HCT116 (cell line): Measurements from ENCODE around the gene TMEM132D. TPM values are rescaled to one million over a fixed set of nuclear protein-coding genes. Genes with fewer than 3 reads are reported as not detected.

ENCODE experiments used
- ATAC-seq: fragments of 200-7000 bp; cut with Tn5 transposase; 2 replicates; pipeline ENCODE4 v1.9.1; 2020; ENCODE audit warnings: mild to moderate bottlenecking, moderate library complexity
- BruUV-seq: library from RNA; stranded (reverse); fragments of 400-500 nt; replicated peaks from 2 replicates; lab custom pipeline; 2021; lab: Mats Ljungman, UMichigan
- CTCF ChIA-PET: fragments of 300-600 bp; sonication (Branson Sonifier 250); formaldehyde crosslinking; loops from one replicate; lab custom pipeline; 2021; ENCODE audit warnings: antibody characterized with exemption; lab: Charles Lee
- POLR2A ChIA-PET: fragments of 300-600, 350-600 bp; sonication (Branson Sonifier 250); formaldehyde crosslinking; loops from one replicate; lab custom pipeline; 2021; ENCODE audit warnings: antibody characterized with exemption; lab: Charles Lee
- RAD21 ChIA-PET, 2 experiments: fragments of 300-600 bp; sonication (Branson Sonifier 250); formaldehyde crosslinking; loops; one replicate each; lab custom pipeline; 2023; ENCODE audit warnings: low total read pairs in 2 of 2; ENCODE audit not compliant: uncharacterized antibody in 2 of 2, unreplicated experiment in 2 of 2, low non-redundant PET in 1 of 2; lab: Charles Lee
- DNase-seq: peaks from one replicate; pipeline ENCODE4 v3.0.0-alpha.2; 2010; ENCODE audit warnings: low read depth, low spot score
- H2AFZ ChIP-seq: fragments of 200-600 bp; shearing (Covaris generic), sonication (generic); 2 replicates; pipeline ENCODE4 v1.6.1; 2017; ENCODE audit warnings: low read depth, mixed run types, mixed read lengths, antibody characterized with exemption, low read length; ENCODE audit not compliant: poor library complexity, severe bottlenecking
- H3K27ac ChIP-seq: 2 replicates; pipeline ENCODE4 v1.5.1; 2012; ENCODE audit warnings: low read depth, low read length
- H3K27me3 ChIP-seq: fragments of 200-600 bp; sonication (generic); 2 replicates; pipeline ENCODE4 v1.6.1; 2016; ENCODE audit warnings: mixed run types, low read length, mixed read lengths; ENCODE audit not compliant: insufficient read depth
- H3K36me3 ChIP-seq, 2 experiments: fragments of 200-500 bp in 1 of 2; fragments of 200-600 bp in 1 of 2; sonication (Bioruptor generic) in 1 of 2; sonication (generic) in 1 of 2; 2 replicates each; pipeline versions ENCODE4 v1.5.1 to v1.6.1; 2014 to 2016; ENCODE audit warnings: low read length in 2 of 2, inconsistent platforms in 1 of 2, mixed read lengths in 1 of 2, mixed run types in 1 of 2; ENCODE audit not compliant: insufficient read depth in 2 of 2, control insufficient read depth in 1 of 2
- H3K4me1 ChIP-seq, 2 experiments: fragments of 200-600 bp in 1 of 2; sonication (generic) in 1 of 2; 2 replicates each; pipeline versions ENCODE4 v1.5.1 to v1.6.1; 2012 to 2017; ENCODE audit warnings: low read length in 2 of 2, inconsistent platforms in 1 of 2, mild to moderate bottlenecking in 1 of 2, mixed read lengths in 1 of 2, mixed run types in 1 of 2, moderate library complexity in 1 of 2; ENCODE audit not compliant: insufficient read depth in 2 of 2, control insufficient read depth in 1 of 2
- H3K4me2 ChIP-seq: fragments of 200-600 bp; sonication (generic); 2 replicates; pipeline ENCODE4 v1.6.1; 2017; ENCODE audit warnings: mixed run types, low read length, mixed read lengths
- H3K4me3 ChIP-seq, 2 experiments: fragments of 200-600 bp in 1 of 2; sonication (generic) in 1 of 2; replicated peaks in 1 of 2; 2 replicates each; pipeline ENCODE4 v1.5.1; 2011 to 2016; ENCODE audit warnings: low read length in 2 of 2, control low read depth in 1 of 2, low read depth in 1 of 2, mild to moderate bottlenecking in 1 of 2, mixed read lengths in 1 of 2, mixed run types in 1 of 2
- H3K79me2 ChIP-seq: fragments of 200-600 bp; sonication (generic); 2 replicates; pipeline ENCODE4 v1.6.1; 2017; ENCODE audit warnings: mild to moderate bottlenecking, mixed run types, low read length, moderate library complexity, mixed read lengths; ENCODE audit not compliant: insufficient read depth
- H3K9ac ChIP-seq: fragments of 200-600 bp; sonication (generic); 2 replicates; pipeline ENCODE4 v1.6.1; 2016; ENCODE audit warnings: low read length, mixed read lengths
- H3K9me2 ChIP-seq: fragments of 200-600 bp; sonication (generic), shearing (Covaris generic); 2 replicates; pipeline ENCODE4 v1.6.1; 2017; ENCODE audit warnings: mixed run types, mild to moderate bottlenecking, moderate library complexity; ENCODE audit not compliant: insufficient read depth
- H3K9me3 ChIP-seq, 2 experiments: fragments of 200-500 bp in 1 of 2; fragments of 200-600 bp in 1 of 2; sonication (Bioruptor generic) in 1 of 2; sonication (generic) in 1 of 2; 2 replicates each; pipeline ENCODE4 v1.6.1; 2014 to 2017; ENCODE audit warnings: low read length in 2 of 2, mixed read lengths in 2 of 2, inconsistent platforms in 1 of 2, low read depth in 1 of 2, mild to moderate bottlenecking in 1 of 2, mixed run types in 1 of 2, moderate library complexity in 1 of 2; ENCODE audit not compliant: control insufficient read depth in 1 of 2, insufficient read depth in 1 of 2
- H4K20me1 ChIP-seq: fragments of 200-600 bp; sonication (generic), shearing (Covaris generic); 2 replicates; pipeline ENCODE4 v1.6.1; 2017; ENCODE audit warnings: mixed run types, mild to moderate bottlenecking, moderate library complexity; ENCODE audit not compliant: insufficient read depth
- ELF1 ChIP-seq: IDR thresholded peaks from 2 replicates; pipeline ENCODE4 v1.6.1; 2012; ENCODE audit warnings: low read depth, borderline replicate concordance
- EZH2phosphoT487 ChIP-seq: fragments of 200-600 bp; IDR thresholded peaks from 2 replicates; pipeline ENCODE4 v1.6.1; 2018; ENCODE audit warnings: antibody characterized with exemption, borderline replicate concordance
- FOSL1 ChIP-seq: IDR thresholded peaks from 2 replicates; pipeline ENCODE4 v1.6.1; 2012; ENCODE audit warnings: low read depth
- JUND ChIP-seq: IDR thresholded peaks from 2 replicates; pipeline ENCODE4 v1.6.1; 2012
- POLR2A ChIP-seq: IDR thresholded peaks from 2 replicates; pipeline ENCODE4 v1.7.0; 2011; ENCODE audit warnings: borderline replicate concordance; ENCODE audit not compliant: insufficient read depth, insufficient read length; ENCODE audit errors: extremely low read depth
- POLR2AphosphoS5 ChIP-seq: IDR thresholded peaks from 2 replicates; pipeline ENCODE4 v1.6.1; 2011; ENCODE audit warnings: mild to moderate bottlenecking, low read depth, low read length, moderate library complexity
- RAD21 ChIP-seq: IDR thresholded peaks from 2 replicates; pipeline ENCODE4 v1.6.1; 2012; ENCODE audit warnings: low read depth, mild to moderate bottlenecking
- SRF ChIP-seq: IDR thresholded peaks from 2 replicates; pipeline ENCODE4 v1.6.1; 2012; ENCODE audit warnings: low read depth
- TCF7L2 ChIP-seq: IDR thresholded peaks from 2 replicates; pipeline ENCODE4 v1.7.0; 2011; ENCODE audit warnings: borderline replicate concordance, inconsistent platforms; ENCODE audit not compliant: insufficient read depth, insufficient read length; ENCODE audit errors: extremely low read depth
- intact Hi-C: fragments of 100-400 bp; cut with micrococcal nuclease; formaldehyde crosslinking; loops from 2 replicates; pipeline ENCODE4 v1.10.0; 2022
- total RNA-seq: library from RNA; stranded (reverse); gene quantifications from one replicate; pipeline ENCODE4 v1.2.1, GENCODE V29; 2021; ENCODE audit not compliant: unreplicated experiment
- TF ChIP-seq, protein P1 (sequence below): IDR thresholded peaks from 2 replicates; pipeline ENCODE4 v1.6.1; 2012
- TF ChIP-seq, protein P2 (sequence below): IDR thresholded peaks from 2 replicates; pipeline ENCODE4 v1.6.1; 2012
- TF ChIP-seq, protein P3 (sequence below): IDR thresholded peaks from 2 replicates; pipeline ENCODE4 v1.6.1; 2011; ENCODE audit warnings: mild to moderate bottlenecking, low read length, moderate library complexity; ENCODE audit not compliant: insufficient replicate concordance; ENCODE audit errors: extremely low read depth
- TF ChIP-seq, protein P4 (sequence below), 3 experiments: fragments of 200-600 bp in 1 of 3; sonication (generic) in 1 of 3; IDR thresholded peaks in 2 of 3; conservative IDR thresholded peaks in 1 of 3; 2 replicates each; pipeline ENCODE4 v1.5.1; 2012 to 2017; ENCODE audit warnings: low read depth in 2 of 3, low read length in 2 of 3, antibody characterized with exemption in 1 of 3, borderline replicate concordance in 1 of 3, control low read depth in 1 of 3, mild to moderate bottlenecking in 1 of 3, mixed read lengths in 1 of 3, mixed run types in 1 of 3, moderate library complexity in 1 of 3; ENCODE audit not compliant: insufficient read depth in 1 of 3

Gene TMEM132D
- total RNA-seq, 1 experiment from 2014 or later, result not detected

DNA sequence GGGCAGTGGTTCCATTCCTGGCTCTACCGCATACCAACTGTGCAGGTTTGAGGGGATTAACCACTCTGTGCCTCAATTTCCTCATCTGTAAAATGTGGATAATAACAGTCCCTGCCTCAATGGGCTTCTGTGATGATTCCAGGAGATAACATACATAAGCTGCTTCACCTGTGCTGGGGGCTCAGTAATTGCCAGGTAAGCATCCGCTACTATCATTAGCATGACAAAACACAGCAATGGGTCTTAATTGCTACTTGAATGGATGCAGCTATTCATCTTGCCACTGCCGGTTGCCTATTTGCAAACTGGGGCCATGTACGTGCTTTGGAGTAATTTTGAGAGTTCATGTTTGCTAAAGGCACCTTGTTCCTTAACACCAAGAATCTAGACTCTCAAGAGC is 132.6 kb downstream of the TMEM132D start:
- ChIA-PET POLR2A (no interaction called here), CTCF (no interaction called here), RAD21 (no interaction called here)
- Histone ChIP-seq H3K4me2 (no peak overlapping the region), H3K4me3 (no peak overlapping the region), H3K36me3 (no peaks in the 10 kb centered on the region), H3K9ac (no peak overlapping the region), H3K9me3 (peaks cover 9 to 26% of the 10 kb centered on the region in 2 experiments; a peak in 2 of 4 replicates), H4K20me1 (no peaks in the 10 kb centered on the region), H3K4me1 (no peaks in the 10 kb centered on the region), H2AFZ (no peak overlapping the region), H3K9me2 (no peaks in the 10 kb centered on the region), H3K27ac (no peak overlapping the region), H3K27me3 (no peaks in the 10 kb centered on the region), H3K79me2 (no peaks in the 10 kb centered on the region)
- intact Hi-C loops, result no loop called here
- no peak for DNase-seq
- no peak for ATAC-seq
- no TSS peak for BruUV-seq
- TF ChIP-seq, protein P1, sequence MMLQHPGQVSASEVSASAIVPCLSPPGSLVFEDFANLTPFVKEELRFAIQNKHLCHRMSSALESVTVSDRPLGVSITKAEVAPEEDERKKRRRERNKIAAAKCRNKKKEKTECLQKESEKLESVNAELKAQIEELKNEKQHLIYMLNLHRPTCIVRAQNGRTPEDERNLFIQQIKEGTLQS, result no peak
- TF ChIP-seq, protein P2, sequence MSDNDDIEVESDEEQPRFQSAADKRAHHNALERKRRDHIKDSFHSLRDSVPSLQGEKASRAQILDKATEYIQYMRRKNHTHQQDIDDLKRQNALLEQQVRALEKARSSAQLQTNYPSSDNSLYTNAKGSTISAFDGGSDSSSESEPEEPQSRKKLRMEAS, result no peak
- TF ChIP-seq ELF1, result no peak

DNA sequence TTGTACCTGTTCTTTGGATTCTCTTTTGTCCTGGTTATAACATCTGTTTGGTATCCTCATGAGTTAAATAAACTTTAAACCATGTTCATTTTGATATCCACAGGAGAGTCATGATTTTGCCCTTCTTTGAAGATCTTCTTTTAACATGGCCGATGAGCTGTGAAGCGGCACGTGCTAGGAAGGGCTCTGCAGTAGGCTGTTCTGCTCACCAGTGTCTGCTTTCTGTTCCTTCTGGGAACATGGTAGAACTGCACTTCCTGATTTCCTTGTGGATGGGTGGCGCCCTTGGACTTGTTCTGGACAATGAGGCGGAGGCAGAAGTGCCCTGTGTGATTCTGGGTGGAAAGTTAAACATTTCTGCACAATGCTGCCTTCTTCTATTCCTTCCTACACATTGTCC is 138.1 kb downstream of the TMEM132D start:
- Histone ChIP-seq H3K9me2 (no peaks in the 10 kb centered on the region), H3K9me3 (peaks cover 0 to 13% of the 10 kb centered on the region in 2 experiments; a peak in 2 of 4 replicates), H2AFZ (no peak overlapping the region), H3K9ac (no peak overlapping the region), H3K4me3 (no peak overlapping the region), H3K79me2 (no peaks in the 10 kb centered on the region), H3K4me1 (no peaks in the 10 kb centered on the region), H3K27me3 (no peaks in the 10 kb centered on the region), H3K4me2 (no peak overlapping the region), H3K36me3 (no peaks in the 10 kb centered on the region), H4K20me1 (no peaks in the 10 kb centered on the region), H3K27ac (no peak overlapping the region)
- ChIA-PET RAD21 (no interaction called here), CTCF (no interaction called here), POLR2A (no interaction called here)
- DNase-seq (no peak), ATAC-seq (no peak)
- no TSS peak for BruUV-seq
- intact Hi-C loops, result no loop called here
- no peak for TF ChIP-seq EZH2phosphoT487
- TF ChIP-seq, protein P3, sequence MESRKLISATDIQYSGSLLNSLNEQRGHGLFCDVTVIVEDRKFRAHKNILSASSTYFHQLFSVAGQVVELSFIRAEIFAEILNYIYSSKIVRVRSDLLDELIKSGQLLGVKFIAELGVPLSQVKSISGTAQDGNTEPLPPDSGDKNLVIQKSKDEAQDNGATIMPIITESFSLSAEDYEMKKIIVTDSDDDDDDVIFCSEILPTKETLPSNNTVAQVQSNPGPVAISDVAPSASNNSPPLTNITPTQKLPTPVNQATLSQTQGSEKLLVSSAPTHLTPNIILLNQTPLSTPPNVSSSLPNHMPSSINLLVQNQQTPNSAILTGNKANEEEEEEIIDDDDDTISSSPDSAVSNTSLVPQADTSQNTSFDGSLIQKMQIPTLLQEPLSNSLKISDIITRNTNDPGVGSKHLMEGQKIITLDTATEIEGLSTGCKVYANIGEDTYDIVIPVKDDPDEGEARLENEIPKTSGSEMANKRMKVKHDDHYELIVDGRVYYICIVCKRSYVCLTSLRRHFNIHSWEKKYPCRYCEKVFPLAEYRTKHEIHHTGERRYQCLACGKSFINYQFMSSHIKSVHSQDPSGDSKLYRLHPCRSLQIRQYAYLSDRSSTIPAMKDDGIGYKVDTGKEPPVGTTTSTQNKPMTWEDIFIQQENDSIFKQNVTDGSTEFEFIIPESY, result no peak
- no peak for TF ChIP-seq RAD21
- no peak for TF ChIP-seq FOSL1
- TF ChIP-seq JUND, result no peak
- TF ChIP-seq, protein P1, result no peak
- no peak for TF ChIP-seq POLR2A
- TF ChIP-seq TCF7L2, result no peak
- TF ChIP-seq, protein P4, sequence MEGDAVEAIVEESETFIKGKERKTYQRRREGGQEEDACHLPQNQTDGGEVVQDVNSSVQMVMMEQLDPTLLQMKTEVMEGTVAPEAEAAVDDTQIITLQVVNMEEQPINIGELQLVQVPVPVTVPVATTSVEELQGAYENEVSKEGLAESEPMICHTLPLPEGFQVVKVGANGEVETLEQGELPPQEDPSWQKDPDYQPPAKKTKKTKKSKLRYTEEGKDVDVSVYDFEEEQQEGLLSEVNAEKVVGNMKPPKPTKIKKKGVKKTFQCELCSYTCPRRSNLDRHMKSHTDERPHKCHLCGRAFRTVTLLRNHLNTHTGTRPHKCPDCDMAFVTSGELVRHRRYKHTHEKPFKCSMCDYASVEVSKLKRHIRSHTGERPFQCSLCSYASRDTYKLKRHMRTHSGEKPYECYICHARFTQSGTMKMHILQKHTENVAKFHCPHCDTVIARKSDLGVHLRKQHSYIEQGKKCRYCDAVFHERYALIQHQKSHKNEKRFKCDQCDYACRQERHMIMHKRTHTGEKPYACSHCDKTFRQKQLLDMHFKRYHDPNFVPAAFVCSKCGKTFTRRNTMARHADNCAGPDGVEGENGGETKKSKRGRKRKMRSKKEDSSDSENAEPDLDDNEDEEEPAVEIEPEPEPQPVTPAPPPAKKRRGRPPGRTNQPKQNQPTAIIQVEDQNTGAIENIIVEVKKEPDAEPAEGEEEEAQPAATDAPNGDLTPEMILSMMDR (IDR thresholded peaks at IDR 0.05 in 2 of 3, conservative IDR thresholded peaks at IDR 0.05 in 1 of 3; ENCODE audit: borderline replicate concordance in 1 of 3, insufficient read depth in 1 of 3, low read depth in 2 of 3, low read length in 2 of 3), result no peak
- TF ChIP-seq POLR2AphosphoS5, result no peak
- TF ChIP-seq, protein P2, result no peak
- no peak for TF ChIP-seq SRF
